Measurements from ENCODE around the gene CD37.
"Not testable (repeated sequence)": the region's sequence is repeated elsewhere in the genome, so short reads cannot be mapped to it uniquely, and the experiment has no call there.

The CD37 gene

GRCh38 chr19:49331187-49331586, 4.0 kb upstream of the CD37 start:
- not testable (repeated sequence) for DNase-seq (ENCODE audit: low read depth)

- peak; percentile 22 for DNase-seq (ENCODE audit: low read depth)
Observed at GRCh38 chr19:49331616-49332055, 3.6 kb upstream of the CD37 start.

GRCh38 chr19:49332691-49333417, 2.4 kb upstream of the CD37 start:
- not testable (repeated sequence) for DNase-seq (ENCODE audit: low read depth)

GRCh38 chr19:49333418-49333805, 1.8 kb upstream of the CD37 start:
- no peak for DNase-seq (ENCODE audit: low read depth)

DNA sequence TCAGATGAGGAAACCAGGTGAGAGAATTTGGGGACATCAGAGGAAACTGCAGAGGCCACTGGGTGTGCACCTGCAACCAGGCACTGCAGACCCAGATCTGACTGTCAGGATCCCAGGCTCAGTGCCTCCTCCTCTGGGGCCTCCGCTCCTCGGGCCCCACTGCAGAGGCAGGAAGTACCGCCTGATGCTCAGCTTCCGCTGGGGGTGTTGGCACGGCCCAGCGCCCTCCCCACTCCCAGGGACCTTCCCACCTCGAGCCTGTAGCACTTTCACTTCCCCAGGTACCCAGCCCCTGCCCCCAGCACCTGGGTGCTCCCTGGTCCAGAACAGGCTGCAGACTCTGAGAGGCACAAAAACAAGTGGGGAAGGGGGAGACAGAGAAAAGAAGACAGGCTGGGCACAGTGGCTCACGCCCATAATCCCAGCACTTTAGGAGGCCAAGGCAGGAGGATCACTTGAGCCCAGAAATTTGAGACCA, 1.4 kb upstream of the CD37 start:
- no peak for DNase-seq (ENCODE audit: low read depth)

DNA sequence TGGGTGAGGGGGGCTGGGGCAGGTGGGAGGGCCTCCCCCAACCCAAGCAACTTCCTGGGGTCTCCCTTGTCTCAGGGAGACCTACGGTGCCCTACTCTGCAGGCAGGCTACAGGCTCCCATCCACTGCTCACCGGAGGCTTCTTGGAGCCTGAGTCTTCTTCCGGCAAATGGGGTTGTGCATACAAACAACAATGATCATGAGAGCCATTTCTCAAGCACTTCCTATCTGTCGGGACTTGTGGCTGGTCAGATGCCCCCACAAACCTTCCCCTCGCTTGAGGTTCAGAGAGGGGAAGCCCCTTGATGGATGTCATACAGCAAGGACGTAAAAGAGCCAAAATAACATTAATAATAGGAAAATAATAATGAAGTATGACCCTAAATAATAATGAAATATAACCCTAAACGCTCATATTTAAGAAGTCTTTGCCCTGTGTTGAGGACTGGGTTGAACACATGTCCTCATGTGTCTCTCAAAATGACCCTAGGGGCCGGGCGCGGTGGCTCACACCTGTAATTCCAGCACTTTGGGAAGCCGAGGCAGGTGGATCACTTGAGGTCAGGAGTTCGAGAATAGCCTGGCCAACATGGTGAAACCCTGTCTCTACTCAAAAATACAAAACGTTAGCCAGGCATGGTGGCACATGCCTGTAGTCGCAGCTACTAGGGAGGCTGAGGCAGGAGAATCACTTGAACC, 727 bp downstream of the CD37 start:
- DNase-seq (ENCODE audit: low read depth), result no peak

DNA sequence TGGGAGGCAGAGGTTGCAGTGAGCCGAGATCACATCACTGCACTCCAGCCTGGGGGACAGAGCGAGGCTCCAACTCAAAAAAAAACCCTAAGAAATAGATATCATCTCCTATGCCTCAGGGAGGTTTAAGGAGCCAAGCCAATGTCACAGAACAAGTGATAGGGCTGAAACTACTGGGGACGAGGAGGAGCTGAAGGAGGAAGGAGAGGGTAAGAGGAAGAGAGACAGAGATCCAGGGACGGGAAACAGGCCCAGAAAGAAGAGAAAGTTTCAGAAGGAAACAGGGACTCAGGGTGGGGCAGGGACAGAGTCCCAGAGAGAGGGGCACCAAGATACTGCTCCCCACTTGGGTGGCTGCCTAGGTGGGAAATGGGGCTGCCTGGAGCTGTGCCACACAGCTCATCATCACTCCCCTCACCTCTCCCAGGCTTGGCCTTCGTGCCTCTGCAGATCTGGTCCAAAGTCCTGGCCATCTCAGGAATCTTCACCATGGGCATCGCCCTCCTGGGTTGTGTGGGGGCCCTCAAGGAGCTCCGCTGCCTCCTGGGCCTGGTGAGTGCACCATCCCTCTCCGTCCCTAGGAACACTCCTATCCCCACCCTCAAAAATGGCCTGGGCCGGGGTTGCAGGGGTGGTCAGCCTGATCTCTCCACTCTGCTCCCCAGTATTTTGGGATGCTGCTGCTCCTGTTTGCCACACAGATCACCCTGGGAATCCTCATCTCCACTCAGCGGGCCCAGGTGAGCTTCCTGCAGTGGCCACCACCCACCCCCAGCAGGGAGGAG, 1.5 kb downstream of the CD37 start:
- DNase-seq (ENCODE audit: low read depth), result no peak

GRCh38 chr19:49337267-49338022, 2.2 kb downstream of the CD37 start:
- DNase-seq (ENCODE audit: low read depth), result no peak

GRCh38 chr19:49338023-49338677, 2.9 kb downstream of the CD37 start:
- DNase-seq (ENCODE audit: low read depth), result no peak

- no peak for DNase-seq (ENCODE audit: low read depth)
Observed at GRCh38 chr19:49338691-49339300, 3.6 kb downstream of the CD37 start.

- peak; percentile 75 for DNase-seq (ENCODE audit: low read depth)
Observed at GRCh38 chr19:49339301-49340068, 4.3 kb downstream of the CD37 start.

- DNase-seq (ENCODE audit: low read depth), result no peak
Observed at GRCh38 chr19:49340069-49340864, 5.1 kb downstream of the CD37 start.

GRCh38 chr19:49340865-49341718, 5.9 kb downstream of the CD37 start:
- DNase-seq (ENCODE audit: low read depth), result no peak

- no peak for DNase-seq (ENCODE audit: low read depth)
Observed at GRCh38 chr19:49342291-49342721, 7.1 kb downstream of the CD37 start.

GRCh38 chr19:49343123-49343522, 7.9 kb downstream of the CD37 start:
- no peak for DNase-seq (ENCODE audit: low read depth)

- no peak for DNase-seq (ENCODE audit: low read depth)
Observed at GRCh38 chr19:49344505-49345423, 9.6 kb downstream of the CD37 start.

DNA sequence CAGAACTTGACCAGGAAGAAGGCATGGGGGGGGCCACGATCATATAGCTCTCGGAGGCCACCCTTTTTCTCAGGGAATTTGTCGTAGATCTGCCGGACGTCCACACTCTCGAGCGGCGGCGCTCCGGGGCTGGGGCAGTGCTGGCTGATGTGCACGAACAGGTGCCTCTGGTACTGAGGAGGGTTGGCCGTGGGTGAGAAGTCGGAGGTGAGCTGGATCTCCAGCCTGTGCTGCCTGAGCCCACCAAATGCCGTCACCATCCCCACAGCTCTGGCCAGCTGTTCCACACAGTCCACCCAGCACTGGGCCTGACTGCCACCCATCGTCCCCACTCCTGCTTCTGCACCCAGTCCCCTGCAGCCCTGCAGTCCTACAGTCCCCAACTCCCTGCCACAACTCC, 12.0 kb downstream of the CD37 start:
- DNase-seq (ENCODE audit: low read depth), result no peak

Measured in fibroblast of the conjunctiva (primary cell).